Stimulated activated CD4-positive, alpha-beta T cell treated with anti-CD3 and anti-CD28 coated beads, Interleukin-1b, Interleukin-23, amount 100 ng/mL, for 1 hour (primary cell): ENCODE results near the gene CWF19L2.

ENCODE experiments used
- DNase-seq, 2 donors: peaks; one replicate each; pipeline ENCODE4 v3.0.0-alpha.2; 2020; ENCODE audit warnings: low read depth in 2 of 2

Gene CWF19L2

DNA sequence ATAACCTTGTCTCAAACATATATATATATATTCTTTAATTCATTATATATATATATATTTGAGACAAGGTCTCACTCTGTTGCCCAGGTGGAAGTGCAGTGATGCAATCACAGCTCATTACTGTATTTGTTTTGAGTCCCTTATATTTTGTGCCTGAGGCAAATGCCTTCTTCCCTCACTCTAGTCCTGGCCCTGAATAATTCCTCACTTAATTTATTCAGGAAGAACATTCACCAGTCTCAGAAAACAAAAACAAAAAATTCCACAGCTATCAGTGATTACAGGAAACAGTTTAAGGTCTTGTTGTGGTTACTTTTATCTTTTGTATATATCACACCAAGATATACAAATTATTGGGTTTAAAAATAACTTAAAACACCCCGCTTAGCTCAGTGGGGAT lies 155.7 kb downstream of the CWF19L2 start:
- no peak for DNase-seq

DNA sequence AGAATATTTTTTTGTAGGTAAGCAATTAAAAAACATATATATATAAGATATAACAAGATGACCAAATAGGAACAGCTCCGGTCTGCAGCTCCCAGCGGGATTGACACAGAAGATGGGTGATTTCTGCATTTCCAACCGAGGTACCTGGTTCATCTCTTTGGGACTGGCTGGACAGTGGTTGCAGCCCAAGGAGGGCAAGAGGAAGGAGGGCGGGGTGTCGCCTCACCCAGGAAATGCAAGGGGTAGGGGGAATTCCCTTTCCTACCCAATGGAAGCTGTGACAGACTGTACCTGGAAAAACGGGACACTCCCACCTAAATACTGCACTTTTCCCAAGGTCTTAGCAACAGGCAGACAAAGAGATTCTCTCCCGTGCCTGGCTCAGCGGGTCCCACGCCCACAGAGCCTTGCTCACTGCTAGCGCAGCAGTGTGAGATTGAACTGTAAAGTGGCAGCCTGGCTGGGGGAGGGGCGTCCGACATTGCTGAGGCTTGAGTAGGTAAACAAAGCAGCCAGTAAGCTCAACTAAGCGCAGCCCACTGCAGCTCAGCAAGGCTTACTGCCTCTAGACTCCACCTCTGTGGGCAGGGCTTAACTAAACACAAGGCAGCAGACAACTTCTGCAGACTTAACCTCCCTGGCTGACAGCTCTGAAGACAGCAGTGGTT lies 163.8 kb downstream of the CWF19L2 start:
- DNase-seq = no peak

DNA sequence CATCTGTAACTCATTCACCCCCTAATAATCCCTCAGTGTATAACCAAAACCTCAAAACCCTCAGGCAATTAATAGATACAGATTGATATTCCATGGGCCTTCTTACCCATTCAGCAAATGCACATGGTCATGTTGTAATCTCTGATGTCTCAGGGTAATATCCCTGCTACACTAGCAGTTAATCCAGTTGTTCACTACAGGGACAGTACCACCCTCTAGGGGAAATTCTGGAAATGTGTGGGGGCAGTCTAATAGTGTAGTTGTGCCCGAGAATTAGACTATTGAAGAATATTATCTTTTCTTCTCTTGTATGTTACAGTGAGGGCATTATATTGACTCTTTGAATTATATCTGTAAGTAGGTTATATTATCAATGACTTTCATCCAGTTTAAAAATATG lies 175.4 kb downstream of the CWF19L2 start:
- no peak for DNase-seq
